AG08396 (cell line): Measurements from ENCODE around the gene SLC27A1.
A peak's percentile ranks its signal among the peaks of the same experiment; 100 is the strongest.
"Not testable (repeated sequence)": the region's sequence is repeated elsewhere in the genome, so short reads cannot be mapped to it uniquely, and the experiment has no call there.

Experiments used
- DNase-seq: peaks from one replicate; pipeline ENCODE4 v3.0.0; 2012; ENCODE audit warnings: low spot score, mixed read lengths

SLC27A1 gene

DNA sequence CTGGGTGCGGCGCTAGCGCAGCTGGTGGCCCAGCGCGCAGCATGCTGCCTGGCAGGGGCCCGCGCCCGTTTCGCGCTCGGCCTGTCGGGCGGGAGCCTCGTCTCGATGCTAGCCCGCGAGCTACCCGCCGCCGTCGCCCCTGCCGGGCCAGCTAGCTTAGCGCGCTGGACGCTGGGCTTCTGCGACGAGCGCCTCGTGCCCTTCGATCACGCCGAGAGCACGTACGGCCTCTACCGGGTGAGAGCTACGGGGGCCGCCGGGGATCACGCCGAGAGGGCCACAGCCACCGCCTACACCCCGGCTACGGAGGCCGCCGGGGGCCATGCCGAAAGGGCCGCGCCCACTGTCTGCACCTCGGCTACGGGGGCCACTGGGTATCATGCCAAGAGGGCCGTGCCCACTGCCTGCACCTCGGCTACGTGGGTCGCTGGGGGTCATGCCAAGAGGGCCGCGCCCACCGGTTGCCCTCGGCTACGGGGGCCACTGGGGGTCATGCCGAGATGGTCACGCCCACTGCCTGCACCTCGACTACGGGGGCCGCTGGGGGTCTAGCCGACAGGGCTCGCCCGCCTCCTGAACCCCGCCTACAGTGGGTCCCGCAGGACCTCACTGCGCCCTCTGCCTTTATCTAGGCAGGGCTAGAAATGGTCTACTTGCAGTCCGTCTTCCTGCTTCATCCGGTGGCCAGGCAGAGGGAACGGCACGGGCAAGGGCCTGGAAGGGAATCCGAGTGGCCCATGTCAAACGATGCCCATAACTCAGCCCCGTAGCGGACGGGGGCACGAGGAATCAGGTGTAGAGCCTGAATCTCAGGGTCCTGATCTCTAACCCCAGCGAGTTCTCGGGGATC lies 41.6 kb downstream of the SLC27A1 start:
- peak; percentile 84 for DNase-seq

DNA sequence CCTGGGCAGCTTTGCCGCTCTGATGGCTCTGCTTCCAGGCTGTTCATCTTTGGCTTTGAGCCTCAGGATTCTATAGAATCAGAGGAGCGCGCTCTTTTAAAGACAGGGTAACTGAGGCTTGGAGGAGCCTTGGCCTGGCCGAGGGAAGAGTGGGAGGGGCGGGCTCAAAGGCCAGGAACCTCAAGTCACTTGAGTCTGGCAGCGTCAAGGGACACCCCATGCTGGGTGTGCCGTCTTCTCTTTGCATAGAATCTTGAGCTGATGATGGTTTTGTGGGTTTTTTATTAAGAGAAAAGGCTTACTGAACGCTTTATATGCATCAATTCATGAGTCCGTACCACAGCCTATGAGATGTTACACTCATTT lies 42.2 kb downstream of the SLC27A1 start:
- no peak for DNase-seq

DNA sequence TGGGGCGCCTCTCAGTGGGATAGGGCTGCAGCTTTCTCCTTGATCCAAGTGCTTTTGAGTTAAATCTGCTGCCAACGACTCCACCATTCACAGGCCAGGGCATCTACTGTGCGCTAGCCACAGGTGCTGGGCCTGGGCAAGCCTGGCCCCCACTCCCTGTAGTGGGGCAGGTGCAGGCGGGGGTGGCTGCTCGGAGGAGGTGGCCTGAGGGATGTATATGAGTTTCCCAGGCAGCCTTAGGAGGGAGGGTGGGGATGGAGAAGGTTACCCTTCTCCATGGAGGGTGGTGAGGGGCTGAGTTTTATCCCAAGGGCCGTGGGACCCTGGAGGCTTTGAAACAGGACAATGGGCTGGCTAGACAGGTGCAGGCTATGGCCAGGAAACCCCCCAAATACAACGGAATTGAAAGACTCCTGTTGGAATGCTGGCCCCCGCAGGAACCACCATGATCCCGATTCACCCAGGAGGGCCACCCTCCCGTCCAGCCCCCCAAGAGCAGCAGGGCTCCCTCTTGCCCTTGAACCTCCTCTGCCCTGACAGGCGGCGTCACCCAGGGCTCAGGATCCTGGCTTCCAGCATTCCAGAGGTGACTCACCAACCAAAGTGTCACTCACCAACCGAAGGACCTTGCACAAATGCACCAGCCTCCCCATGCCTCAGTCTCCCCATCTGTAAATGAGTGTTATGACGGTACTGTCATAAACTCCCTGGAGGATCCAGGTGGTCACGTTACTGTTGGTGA lies 45.3 kb downstream of the SLC27A1 start:
- DNase-seq, result no peak

DNA sequence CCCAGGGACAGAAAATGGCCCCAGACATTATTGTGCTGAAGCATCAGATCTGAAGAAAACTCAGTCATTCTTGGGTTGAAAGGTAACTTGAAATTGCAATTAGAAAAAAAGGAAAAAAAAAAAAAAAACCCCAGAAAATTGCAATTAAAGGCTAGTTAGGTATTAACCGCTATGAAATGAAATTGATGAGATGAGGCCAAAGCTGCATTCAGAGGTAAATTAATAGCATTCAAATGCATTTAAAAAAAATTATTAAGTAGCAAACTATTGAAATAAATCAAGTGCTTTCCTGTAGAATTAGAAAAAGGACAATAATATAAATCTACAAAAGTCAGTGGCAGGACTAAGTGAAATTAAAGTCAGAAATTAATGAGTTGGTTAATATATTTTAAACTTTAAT lies 47.6 kb downstream of the SLC27A1 start:
- DNase-seq, result no peak

DNA sequence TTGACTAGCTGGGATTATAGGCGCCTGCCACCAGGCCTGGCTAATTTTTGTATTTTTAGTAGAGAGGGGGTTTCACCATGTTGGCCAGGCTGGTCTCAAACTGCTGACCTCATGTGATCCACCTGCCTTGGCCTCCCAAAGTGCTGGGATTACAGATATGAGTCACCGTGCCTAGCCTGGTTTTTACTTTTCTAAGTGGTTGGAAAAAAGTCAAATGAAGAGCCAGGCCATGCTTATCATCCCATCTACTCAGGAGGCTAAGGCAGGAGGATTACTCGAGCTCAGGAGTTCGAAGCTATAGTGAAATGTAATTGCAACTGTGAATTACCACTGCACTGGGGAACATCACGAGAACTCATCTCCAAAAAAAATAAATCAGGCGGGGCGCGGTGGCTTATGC lies 48.3 kb downstream of the SLC27A1 start:
- DNase-seq, result not testable (repeated sequence)

DNA sequence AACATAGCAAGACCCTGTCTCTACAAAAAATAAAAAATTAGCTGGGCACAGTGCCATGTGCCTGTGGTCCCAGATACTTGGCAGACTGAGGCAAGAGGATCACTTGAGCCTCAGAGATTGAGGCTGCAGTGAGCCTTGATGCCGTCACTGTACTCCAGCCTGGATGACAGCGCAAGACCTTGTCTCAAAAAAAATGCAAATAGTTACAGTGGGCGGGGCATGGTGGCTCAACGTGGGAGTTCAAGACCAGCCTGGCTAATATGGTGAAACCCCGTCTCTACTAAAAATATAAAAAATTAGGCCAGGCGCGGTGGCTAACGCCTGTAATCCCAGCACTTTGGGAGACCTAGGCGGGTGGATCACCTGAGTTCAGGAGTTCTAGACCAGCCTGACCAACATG lies 49.6 kb downstream of the SLC27A1 start:
- DNase-seq, result no peak

DNA sequence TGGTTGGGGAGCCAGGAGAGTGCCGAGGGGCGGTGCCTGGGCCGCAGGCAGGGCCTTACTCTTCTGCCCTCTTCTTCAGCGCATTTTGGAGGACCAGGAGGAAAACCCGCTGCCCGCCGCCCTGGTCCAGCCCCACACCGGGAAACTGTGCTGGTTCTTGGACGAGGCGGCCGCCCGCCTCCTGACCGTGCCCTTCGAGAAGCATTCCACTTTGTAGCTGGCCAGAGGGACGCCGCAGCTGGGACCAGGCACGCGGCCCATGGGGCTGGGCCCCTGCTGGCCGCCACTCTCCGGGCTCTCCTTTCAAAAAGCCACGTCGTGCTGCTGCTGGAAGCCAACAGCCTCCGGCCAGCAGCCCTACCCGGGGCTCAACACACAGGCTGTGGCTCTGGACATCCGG lies 50.5 kb downstream of the SLC27A1 start:
- no peak for DNase-seq

DNA sequence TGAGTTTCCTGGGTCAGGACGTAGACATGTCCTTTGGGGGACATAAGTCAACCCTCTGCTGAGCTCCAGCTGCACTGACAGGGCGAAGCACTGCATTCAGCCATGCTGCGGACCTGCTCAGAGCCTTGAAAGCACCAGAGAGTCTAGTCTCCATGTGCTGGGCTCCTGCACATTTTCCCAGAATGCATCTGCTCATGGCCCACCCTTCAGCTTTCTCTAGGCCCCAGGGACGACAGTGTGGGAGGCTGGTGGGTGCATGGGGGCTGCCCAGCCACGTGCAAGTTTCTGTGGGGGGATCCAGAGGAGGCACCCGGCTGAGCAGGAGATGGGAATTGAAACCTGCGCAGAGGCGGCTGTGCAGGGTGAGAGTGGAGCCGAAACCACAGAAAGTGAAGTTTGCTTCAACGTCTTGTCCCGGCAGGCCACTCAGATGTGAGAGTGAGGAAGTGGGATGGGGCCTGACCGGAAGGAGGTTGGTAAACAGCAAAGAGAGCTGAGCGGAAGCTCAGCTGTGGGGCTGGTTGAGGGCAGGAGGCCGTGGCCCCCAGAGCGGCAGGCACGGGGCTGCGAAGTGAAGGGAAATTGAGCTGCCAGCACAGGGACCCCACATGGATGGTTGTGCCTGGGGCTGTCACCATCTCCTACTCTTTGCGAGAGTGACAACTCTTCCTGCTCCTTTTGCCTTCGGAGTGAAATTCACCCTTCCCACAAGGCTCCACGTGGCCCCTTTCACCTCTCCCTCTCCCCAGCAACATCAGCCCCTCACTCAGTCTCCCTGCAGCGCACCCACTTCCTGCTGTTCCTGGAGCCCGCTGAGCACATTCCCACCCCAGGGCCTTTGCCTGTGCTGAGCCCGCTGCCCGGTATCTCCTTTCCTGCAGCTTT lies 52.9 kb downstream of the SLC27A1 start:
- DNase-seq, result no peak

DNA sequence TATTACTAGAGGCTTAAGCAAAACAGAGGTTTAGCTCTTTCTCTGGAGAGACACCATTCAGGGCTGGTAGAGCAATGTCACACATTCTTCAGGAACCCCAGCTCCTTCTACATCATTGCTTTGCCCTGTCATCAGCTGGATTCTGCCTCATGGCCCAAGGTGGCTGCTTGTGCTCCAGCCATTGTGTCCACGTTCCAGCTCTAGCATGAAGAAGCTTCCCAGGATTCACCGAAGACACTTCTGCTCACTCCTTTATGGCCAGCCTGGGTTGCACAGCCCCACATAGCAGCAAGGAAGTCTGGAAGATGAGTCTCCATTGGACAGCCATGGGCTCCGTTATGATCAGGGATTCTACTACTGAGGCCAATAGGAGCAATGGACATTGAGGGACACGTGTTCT lies 54.3 kb downstream of the SLC27A1 start:
- DNase-seq, result no peak

DNA sequence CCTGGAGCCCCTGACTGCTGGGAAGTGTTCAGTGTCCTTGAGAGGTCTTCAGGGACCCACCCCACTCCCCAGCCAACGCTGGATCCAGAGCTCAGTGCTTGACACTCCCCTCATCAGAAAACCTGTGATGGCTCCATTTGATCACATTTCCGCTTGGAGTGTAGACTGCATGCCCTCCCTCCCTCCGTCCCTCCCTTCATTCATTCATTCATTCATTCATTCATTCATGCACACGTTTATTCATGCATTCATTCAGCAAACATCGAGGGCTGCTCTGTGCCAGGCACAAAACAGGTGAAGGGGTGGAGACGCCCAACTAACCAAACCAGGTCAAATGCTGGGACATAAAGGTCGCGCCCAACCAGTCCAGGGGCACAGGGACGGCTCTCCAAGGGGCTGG lies 54.8 kb downstream of the SLC27A1 start:
- DNase-seq, result no peak

DNA sequence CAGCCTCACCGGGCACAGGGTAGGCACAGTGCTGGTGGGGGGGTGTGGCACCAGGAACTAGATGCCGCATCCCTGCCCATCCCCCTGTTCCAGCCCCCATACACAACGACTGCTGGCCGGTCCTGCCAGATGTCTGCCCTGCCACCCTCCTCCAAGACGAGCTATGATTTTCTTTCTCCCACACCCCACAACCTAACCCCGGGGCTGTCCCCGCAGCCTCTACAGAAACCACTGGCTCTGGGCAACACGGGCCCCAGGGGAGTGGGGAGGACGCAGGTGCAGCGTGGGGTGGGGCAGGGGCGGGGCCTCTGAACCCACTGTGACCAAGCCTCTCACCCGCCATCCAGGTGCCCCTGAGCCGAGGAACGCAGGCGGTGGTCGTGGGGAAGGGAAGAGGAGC lies 56.6 kb downstream of the SLC27A1 start:
- DNase-seq, result no peak

DNA sequence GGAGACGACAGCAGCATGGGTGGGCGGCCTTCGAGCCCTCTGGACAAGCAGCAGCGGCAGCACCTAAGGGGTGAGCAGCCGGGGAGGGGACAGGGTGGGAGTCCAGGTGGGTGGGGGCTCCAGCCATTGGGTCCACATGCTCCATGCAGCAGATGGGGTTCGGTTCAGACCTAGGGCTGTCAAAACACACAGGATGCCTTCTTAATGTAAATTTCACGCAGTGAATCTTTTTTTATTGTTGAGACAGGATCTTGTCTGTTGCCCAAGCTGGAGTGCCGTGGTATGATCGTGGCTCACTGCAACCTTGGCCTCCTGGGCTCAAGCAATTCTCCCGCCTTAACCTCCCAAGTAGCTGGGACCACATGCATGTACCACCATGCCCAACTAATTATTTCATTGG lies 57.0 kb downstream of the SLC27A1 start:
- DNase-seq, result no peak

DNA sequence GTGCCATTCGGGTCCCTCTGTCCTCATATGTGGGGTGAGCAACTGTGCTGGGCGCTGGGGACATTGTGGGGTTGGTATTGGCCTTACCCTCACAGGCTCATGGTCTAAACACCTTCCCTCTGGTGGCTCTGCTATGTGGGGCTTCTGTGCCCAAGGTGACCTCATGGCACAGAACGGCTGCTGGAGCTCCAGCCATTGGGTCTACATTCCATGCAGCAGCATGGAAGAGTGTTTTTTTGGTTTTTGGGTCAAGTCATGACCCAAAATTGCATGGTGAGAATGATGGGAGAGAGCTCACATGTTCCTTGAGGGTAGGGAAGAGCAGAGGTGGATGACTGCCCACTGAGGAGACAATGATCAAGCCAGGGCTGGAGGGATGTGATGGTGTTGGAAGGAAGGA lies 58.3 kb downstream of the SLC27A1 start:
- no peak for DNase-seq

DNA sequence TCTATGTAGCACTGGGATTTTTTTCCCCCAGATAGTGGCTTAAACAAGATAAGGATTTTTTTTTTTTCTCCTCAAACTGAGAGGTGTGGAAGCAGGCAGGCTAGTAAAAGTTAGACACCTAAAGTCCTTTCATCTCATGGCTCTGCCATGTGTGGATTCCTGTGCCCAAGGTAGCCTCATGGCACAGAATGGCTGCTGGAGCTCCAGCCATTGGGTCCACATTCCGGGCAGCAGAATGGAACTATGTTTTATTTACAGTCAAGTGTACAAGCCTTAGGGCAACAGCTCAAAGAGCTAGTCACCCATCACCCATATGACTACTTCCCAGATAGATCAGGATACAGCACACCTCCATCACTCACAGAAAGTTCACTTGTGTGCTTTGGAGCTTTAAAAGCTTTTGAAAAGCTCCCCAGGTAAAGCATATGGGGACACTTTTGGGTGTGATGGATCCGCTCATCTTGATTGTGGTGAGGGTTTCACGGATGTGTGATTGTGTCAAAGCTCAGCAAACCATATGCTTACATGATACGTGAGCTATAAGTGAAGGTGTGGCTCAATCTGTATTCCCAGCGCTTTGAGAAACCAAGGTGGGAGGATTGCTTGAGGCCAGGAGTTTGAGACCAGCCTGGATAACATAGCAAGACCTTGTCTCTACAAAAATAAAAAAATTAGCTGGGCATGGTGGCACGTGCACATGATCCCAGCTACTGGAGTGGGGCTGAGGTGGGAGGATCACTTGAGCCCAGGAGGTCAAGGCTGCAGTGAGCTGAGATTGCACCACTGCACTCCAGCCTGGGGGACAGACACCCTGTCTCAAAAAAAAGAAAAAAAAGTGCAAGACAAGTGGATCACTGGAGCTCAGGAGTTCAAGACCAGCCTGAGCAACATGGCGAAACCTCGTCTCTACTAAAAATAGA lies 59.2 kb downstream of the SLC27A1 start:
- no peak for DNase-seq

DNA sequence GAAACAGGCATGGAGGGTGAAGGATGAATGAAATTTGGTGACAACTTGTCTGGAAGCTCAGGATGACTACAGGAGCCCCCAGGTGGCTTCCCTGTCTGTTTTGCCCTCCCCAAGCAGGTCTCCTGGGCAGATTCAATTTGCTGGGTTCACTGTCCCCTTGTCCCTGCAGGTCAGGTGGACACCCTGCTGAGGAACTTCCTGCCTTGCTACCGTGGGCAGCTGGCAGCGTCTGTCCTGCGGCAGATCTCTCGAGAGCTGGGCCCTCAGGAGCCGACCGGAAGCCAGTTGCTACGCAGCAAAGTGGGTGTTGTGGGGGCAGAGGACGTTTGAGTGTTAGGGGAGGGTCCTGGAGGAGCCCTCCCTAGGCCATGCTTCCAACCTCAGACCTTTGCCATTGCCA lies 60.3 kb downstream of the SLC27A1 start:
- DNase-seq, result no peak

DNA sequence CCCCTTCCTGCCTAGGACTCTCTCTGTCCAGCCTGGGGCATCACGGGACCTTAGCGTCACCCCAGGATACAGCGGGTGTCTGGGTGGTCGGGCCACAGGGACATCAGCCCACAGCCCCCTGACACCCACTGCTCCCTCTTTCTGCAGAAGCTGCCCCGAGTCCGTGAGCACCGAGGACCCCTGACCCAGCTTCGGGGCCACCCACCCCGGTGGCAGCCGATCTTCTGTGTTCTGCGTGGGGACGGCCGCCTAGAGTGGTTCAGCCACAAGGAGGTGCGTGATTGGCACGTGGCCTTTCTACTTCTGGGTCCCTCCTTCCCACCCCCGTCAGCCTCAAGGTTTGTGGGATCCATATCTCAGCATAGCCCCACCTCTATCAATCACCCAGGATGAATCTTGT lies 61.8 kb downstream of the SLC27A1 start:
- DNase-seq, result no peak

DNA sequence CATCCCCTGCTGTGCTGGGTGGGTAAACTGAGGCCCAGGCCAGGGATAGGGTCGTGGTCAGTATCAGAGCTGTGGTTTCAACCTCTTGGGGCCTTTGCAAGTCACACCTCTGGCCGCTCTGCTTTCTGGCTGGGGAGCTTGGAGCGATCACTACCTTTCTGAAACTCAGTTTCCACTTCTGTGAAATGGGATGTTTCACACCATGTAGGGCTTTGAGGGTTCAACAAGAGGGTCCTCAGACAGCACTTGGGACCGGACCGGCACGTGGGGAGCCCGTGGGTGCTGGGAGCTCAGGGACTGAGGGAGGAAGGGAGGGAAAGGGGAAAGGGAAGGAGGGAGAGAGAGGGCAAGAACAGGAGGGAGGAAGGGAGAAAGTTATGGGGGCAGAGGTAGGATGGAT lies 62.2 kb downstream of the SLC27A1 start:
- no peak for DNase-seq

DNA sequence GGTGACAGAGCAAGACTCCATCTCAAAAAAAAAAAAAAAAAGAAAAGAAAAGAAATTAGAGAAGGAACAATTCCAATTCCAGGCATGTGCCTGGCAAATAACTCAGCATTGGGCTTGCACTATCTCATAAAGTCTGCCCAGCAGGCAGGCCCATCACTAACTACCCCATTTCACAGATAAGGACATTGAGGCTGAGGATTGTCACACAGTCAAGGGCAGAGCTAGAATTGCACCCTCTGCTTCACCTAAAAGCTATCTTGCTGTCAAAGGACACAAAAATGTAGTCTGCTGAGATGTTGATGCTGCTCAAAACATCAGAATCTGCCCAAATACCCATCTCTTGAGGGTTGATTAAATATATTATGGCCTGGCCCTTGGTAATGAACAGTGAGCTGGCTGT lies 64.4 kb downstream of the SLC27A1 start:
- DNase-seq, result no peak

DNA sequence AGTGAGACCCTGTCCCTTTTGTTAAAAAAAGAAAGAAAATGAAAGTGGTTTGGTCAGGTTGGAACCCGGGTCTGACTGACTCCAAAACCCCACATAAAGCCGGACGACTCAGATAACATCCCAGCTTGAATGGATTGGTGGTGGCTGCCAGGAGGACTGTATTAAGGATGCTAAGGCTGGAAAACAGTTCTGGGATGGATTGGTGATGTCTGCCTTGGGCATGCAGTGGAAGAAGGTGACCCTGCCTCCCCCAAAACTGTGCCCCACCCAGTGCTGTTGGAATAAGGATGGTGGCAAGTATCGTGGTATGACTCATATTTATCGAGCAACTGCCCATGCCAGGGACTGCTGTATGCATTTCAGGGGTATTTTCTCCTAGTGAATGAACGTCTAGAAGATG lies 66.6 kb downstream of the SLC27A1 start:
- DNase-seq, result no peak

DNA sequence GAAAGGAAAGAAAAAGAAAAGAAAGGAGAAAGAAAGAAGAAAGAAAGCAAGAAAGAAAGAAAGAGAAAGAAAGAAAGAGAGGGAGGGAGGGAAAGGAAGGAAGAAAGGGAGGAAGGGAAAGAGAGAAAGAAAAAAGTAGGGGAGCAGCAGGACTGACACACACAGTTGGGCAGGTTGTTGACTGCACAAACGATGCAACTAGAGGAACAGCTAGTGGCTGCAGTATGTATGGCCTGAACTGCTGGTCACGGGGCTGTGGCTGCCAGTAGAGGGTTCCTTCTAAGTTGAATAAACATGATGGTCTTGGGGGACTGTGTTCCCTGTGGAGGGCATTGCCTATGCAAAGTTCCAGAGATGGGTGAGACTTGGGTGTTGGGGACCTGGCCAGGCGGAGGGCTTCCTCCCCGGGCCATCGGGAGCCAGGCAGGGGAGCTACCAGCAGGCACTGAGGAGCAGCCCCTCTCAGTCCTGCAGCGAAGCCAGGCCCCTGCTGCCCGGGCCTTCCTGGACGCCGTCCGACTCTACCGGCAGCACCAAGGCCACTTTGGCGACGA lies 68.4 kb downstream of the SLC27A1 start:
- DNase-seq, result no peak
